ENCODE results near the gene YWHAQ.

GRCh38 chr2:9570182-9571060 lies 60.4 kb downstream of the YWHAQ start:
- TF ChIP-seq CTCF (conservative IDR thresholded peaks at IDR 0.05; ENCODE audit: low read depth, low read length) (0 out of 2 replicates have a peak, but pooled peaks have one; percentile 5), SMC3 (IDR thresholded peaks at IDR 0.05; ENCODE audit: low read depth, low read length) (no peak), POLR2A (IDR thresholded peaks at IDR 0.05; ENCODE audit: low read depth, low read length) (no peak), CEBPB (IDR thresholded peaks at IDR 0.05; ENCODE audit: low read depth, low read length) (no peak), NFE2L2 (IDR thresholded peaks at IDR 0.05; ENCODE audit: low read depth, low read length) (no peak), FOS (IDR thresholded peaks at IDR 0.05; ENCODE audit: low read depth, low read length) (no peak), USF2 (IDR thresholded peaks at IDR 0.05; ENCODE audit: low read depth, low read length) (no peak), MXI1 (IDR thresholded peaks at IDR 0.05; ENCODE audit: borderline replicate concordance, low read depth, low read length) (no peak), ELK1 (IDR thresholded peaks at IDR 0.05; ENCODE audit: borderline replicate concordance, low read depth, low read length) (no peak), MAFK (IDR thresholded peaks at IDR 0.05; ENCODE audit: low read depth, low read length) (no peak)
